HG02642 (cell line): ENCODE results near the gene TTN.
"Not testable (repeated sequence)": the region's sequence is repeated elsewhere in the genome, so short reads cannot be mapped to it uniquely, and the experiment has no call there.

ENCODE experiments used
- ATAC-seq: cut with Tn5 transposase; IDR thresholded peaks from one replicate; pipeline ENCODE4 v1.9.1; 2021; ENCODE audit warnings: mild to moderate bottlenecking; ENCODE audit not compliant: unreplicated experiment, poor library complexity

The TTN gene

DNA sequence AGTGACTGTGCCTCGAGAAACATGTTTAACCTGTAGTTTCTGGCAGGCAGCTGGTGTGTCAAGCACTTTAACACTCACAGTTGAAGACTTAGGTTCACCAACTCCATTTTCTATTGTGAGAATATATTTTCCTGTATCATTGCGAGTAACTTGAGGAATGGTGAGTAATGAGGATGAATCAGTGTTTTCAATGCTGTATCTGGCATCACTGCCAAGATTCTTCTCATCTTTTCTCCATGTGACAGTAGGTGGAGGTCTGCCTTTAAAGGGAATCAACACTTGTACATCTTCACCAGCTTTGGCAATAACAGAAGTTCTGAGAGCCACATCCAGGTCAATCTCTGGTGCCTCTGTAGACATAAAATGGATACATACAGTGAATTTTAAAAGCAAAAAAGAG is 254.2 kb downstream of the TTN start:
- no peak for ATAC-seq

DNA sequence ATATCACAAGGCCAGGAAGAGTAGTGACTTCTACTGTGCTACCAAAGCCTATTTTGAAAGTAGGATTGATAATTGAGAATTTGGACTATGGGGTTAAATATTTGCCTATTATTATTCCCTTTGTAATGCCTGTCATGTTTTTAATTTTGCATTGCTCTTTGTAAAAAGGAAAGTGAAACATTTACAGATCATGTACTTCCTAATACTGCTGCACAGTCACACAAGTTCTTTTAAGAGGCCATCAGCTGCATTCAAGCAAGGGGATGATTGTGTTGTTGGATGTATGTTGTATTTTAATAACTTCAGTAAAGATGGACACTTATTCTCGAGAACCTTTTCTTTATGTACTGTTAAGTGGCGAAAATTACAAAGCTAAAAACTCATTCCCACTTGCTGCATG is 256.9 kb downstream of the TTN start:
- ATAC-seq, result no peak

DNA sequence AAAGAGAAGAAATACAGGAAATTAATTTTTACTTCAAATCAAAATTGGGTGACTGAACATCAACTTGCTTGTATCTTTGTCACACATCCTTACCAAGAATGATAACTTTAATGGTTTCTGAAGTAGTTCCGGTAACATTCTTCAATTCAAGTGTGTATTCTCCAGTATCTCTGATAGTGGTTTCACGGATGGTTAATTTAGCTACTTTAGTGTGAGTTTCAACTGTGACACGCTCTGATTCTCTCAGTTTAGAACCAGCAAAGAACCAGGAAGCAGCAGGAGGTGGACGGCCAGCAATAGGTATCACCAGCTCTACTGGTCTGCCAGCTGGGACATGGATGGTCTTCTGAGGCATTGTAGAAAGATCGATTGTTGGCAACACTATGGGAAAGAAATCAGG is 264.7 kb downstream of the TTN start:
- ATAC-seq, result no peak

DNA sequence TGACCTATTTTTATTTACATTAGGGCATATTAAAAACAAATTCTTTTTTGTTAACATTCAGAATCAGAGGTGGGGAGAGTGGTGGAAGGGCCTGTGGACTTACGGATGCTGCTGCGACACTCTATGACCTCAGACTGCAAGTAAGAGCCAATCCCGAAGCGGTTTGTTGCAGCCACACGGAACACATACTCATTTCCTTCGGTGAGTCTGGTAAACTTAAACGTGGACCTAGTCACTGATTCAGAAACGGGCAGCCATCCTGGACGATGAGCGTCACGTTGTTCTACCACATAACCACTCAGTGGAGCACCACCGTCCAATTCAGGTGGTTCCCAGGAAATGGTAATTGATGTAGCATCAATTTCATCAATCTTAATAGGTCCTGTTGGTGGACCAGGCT is 265.1 kb downstream of the TTN start:
- ATAC-seq, result no peak

DNA sequence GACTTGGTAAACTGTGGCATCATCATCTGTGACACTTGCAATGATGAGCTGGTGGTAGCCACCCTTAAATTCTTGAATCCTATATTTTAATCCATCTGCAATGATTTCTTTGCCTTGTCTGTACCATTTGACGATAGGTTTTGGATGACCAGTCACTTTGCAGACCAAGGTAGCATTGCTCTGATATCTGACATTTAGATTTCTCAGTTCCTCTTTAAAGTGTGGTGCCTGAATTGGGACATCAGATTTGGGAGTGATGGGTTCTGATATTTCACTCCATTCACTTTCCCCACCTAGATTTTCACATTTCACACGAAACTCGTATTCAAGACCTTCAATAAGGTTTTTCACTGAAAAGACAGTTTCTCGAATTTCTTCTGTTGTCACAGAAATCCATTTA is 271.2 kb downstream of the TTN start:
- ATAC-seq, result no peak

DNA sequence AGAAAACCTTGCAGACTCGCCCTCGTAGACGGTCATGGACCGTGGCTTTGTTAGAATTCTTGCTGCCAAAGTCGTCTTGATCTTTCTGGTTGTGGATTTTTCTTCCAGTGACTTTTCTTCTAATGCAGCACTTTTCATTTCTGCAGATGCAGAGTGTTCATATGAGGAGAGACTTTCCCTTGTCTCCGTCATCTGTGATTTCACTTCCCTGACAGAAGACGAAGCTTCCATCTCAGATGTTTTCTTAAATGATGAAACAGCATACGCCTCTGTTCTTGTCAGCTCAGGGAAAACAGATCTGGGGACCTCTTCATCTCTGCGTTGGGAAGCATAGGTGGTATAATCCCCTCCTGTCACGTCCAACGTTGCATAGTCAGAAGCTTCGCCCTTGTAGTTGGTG is 276.1 kb downstream of the TTN start:
- no peak for ATAC-seq

DNA sequence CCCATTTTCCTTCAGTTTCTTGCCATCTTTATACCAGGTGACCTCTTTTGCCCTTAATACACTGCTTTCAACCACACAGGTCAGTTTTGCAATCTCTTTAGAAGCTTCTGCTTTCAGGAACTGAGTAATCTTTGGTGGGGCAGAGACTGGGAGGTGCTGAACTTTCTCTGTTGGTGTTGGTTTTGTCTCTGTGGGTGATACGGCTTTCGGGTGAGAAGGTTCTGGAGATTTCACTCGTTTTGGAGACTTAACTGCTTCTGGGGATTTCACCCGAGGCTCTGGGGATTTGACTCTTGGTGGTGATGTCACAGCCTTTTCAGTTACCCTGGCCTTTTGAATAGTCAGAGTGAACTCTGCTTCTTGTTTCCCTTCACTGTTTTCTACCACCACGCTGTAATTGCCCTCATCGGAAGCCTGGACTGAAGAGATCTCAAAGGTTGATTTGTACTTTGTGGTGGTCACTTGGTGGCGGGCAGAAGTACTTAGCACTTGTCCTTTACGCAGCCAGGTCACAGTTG is 276.5 kb downstream of the TTN start:
- peak; percentile 97 for ATAC-seq

DNA sequence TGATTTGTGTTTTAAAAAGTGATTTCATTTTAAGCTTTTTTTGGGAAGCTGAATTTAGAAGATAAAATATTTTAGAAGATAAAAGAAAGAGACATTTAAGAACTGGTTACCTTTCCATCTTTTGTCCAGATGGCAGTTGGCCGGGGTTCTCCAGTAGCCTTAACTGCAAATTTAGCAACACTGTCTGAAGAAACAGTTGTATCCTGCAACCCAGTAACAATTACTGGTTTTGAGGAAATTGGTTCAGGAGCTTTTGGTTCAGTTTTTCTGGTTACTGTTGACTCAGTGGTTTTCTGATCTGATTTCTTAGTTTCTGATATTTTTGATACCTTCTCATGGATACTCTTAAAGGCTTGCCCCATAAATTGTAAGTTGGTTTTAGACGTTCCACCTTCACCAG is 277.1 kb downstream of the TTN start:
- ATAC-seq, result no peak

DNA sequence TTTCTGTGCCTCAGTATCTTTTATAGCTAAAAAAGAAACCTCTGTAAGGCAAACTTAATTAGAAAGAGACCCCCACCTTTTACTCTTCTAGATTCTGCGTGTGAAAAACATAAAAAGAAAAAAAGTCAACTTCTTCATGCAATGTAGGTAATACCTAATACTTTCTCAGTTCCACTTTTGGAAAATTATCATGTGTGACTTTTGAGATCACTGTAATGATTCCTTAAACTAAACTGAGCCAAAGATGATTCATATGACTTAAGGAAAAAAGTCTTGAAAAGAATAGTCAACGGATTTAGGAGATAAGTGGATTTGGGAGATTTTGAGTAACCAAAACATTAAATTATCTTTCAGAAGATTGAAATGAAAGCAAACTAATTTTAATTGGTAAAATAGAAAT is 278.0 kb downstream of the TTN start:
- ATAC-seq, result no peak

DNA sequence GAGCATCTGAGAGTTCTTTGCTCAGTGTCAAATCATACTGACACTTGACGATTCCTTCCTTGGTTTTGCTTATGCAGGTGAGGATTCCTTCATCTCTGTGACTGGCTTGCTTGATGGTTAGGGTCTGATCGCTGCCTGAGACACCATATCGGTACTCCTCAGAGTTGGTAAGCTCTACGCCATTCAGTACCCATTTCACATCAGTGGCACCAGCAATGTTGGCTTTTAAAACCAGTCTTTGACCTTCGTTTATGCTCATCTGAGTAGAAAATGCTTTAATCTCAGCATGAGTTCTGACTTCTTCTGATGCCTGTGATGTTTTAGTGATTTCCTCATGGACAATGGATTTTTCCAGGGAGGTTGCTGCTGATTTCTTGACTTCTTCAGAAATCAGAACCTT is 278.6 kb downstream of the TTN start:
- ATAC-seq, result no peak

DNA sequence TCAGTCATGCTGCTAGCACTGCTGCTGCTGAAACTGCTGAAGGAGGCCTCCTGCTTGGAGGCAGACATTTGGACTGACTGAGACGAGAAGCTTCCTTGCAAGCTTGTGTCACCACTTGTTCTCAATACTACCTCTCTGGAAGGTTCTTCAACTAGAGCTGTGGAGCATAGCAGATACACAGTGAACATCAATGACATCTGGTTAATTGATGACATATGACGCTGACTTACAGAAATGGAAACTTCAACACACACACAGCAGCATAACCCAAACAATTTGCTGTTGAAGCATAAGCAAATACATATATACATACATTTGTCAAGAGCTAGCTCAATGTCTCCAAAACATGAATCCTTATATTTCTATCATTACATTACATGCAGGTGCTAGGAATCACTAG is 279.6 kb downstream of the TTN start:
- no peak for ATAC-seq

DNA sequence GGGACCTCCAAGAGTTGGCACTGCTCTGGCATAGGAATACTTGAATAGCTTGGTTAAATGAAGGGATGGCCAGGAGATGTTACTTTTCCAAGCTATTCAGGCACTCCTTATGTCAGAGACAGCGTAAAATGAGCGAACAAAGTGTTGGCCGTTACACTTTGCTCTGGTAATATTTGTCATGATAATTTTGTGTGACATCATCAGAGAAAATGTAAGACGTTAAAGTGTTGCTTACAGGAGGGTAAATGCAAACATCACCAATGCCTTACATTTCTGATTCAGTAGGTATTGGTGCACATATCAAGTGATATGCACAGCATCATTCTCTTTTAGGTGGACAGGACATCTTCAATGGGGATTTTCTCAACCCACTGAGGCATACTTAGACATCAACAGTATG is 281.0 kb downstream of the TTN start:
- ATAC-seq, result no peak

DNA sequence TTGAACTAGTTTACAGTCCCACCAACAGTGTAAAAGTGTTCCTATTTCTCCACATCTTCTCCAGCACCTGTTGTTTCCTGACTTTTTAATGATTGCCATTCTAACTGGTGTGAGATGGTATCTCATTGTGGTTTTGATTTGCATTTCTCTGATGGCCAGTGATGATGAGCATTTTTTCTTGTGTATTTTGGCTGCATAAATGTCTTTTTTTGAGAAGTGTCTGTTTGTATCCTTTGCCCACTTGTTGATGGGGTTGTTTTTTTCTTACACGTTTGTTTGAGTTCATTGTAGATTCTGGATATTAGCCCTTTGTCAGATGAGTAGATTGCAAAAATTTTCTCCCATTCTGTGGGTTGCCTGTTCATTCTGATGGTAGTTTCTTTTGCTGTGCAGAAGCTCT is 281.8 kb downstream of the TTN start:
- not testable (repeated sequence) for ATAC-seq

DNA sequence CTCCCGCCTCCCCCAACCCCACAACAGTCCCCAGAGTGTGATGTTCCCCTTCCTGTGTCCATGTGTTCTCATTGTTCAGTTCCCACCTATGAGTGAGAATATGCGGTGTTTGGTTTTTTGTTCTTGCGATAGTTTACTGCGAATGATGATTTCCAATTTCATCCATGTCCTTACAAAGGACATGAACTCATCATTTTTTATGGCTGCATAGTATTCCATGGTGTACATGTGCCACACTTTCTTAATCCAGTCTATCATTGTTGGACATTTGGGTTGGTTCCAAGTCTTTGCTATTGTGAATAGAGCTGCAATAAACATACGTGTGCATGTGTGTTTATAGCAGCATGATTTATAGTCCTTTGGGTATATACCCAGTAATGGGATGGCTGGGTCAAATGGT is 282.2 kb downstream of the TTN start:
- not testable (repeated sequence) for ATAC-seq

DNA sequence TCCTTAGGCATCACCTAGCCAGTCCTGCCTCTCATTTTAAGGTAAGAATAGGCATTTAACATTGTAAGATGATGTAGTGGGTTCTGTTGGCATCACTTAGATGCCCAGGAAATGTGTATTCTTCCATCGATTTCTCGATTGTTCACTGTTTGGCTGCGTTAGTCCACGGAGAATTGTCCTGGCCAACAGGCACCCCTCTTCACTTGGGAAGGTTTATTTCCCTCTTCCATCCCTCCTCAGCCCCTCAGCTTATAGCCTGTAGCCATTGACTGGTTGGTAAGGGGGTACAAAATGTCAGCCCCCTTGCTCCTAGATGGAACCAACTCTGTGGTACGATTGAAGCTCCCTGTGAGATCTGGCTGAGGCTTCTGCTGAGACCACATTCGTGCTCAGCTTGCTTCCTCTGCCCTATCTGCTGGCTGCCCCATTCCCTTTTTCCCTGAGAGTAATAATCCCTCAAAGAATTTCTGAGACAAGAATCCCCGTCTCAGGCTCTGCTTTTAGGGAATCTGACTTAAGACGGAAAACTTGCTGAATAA is 283.6 kb downstream of the TTN start:
- ATAC-seq, result peak; percentile 16

DNA sequence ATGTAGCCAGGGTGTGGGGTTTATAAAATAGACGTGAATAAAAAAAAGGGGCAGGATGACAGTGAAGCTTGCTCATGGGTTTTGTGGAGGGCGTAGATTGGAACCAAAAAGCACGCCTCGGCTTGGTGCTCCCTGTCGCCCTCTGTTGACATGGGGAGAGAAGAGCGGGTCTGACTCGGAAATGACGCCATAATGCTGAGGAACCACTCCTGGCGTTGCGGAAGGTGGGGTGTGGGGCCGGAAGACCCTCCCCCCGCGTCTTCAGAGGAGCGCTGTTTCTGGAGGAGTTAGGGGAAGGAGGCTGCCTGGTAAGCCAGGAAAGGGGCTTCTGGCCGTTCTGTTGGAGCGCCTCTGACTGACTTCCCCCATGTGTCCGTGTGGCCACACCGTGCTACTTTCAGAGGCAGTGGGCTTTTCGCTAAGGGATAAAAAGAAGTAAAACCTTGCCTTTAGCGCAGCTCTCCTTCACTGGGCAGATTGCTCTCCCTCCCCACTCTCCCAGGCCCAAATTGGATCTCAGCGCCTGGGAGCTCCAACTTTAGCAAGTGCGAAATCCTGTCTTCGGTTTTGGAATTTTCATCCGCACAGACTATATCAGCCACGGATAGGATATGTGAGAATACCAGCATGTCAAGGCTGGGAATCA is 284.1 kb downstream of the TTN start:
- ATAC-seq, result peak; percentile 96

DNA sequence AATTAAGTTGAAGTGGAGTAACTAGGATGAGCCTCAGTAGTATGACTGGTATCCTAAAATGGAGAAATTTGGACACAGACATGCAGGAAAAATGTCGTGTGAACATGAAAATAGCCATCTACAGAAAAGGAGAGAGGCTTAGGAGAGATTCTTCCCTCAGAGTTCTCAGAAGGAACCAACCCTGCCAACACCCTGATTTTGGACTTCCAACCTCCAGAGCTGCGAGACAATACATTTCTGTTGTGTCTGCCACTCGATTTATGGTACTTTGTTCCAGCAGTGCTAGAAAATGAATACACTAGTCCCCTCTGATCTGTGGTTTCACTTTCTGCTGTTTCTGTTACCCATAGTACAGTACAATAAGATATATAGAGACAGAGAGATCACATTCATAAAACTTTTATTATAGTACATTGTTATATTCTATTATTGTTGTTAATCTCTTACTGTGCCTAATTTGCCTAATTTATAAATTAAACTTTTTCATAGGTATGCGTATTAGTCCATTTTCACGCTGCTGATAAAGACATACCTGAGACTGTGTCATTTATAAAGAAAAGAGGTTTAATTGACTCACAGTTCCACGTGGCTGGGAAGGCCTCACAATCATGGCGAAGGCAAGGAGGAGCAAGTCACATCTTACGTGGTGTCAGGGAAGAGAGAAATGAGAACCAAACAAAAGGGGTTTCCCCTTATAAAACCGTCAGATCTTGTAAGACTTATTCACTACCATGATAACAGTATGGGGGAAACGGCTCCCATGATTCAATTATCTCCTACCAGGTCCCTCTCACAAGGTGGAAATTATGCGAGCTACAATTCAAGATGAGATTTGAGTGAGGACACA is 285.7 kb downstream of the TTN start:
- no peak for ATAC-seq

DNA sequence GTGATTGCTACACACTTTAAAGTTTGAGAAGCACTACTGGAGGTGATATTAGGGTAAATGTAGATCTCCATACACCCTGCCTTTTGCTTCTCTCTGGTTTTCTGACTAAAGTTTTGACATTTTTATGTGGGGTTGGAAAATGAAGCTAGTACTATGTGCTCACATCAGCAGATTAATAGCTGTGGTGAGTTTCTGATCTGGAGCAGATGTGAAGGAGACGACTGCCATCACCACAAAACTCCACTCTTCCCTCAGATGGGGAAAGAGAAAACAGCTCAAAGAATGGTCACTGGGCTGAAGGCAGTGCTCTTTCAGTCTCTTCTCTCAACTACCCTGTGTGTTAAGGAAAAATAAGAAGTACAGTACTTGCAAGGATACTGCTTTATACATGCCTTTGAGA is 289.7 kb downstream of the TTN start:
- no peak for ATAC-seq

DNA sequence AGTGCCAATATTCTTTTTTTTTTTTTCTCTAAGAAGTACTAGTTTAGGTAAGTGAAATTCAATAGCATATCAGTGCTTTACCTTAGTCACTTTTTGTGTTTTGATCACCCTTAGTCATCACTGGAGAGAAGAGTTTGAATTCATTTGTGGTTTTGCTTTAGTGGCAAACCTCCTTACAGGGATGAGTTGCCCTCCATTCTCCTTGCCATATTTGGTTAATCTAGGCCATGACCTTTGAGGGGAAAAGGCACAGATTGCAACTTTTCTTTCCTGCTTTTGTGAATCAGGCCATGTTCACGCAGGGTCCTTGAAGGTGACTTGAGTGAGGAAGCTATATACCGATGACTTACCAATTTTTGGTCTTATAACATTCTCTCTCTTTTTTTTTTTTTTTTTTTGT is 292.6 kb downstream of the TTN start:
- ATAC-seq, result no peak

DNA sequence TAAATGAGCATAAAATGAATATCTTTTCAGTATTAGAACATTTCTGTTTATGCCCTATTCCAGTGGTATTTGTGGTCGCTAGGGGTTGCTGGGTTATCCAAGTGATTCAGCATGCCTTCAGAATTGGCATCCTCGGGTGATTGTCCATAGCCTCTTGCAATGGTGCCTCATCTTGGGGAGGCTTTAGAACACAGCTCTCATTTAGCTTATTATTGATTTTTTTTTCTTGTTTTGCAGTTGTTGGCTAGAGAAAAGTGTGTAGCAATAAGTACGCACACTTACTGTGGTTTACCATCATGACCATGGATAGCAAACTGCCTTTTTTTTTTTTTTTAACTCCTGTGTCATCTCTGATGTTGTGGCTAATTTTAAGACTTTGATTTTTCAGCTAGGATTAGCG is 293.3 kb downstream of the TTN start:
- no peak for ATAC-seq

DNA sequence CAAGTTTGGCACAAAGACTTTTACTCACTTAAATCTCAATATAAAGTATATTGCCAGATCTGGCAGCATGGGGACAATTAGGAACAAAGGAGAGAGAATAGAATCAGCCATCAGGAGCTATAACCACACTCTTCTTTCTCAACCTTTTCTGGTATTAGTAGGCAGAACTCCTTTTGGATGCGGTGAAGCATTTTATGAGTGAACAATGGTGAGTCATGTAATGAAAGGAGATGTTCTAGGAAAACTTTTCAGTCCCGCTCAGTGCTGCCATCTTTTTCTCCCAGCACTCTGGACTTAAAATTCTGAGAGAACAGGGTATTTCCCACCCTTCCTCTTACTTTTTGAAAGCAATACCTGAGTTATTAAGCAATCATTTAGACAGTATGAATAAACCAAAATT is 294.7 kb downstream of the TTN start:
- ATAC-seq, result no peak

DNA sequence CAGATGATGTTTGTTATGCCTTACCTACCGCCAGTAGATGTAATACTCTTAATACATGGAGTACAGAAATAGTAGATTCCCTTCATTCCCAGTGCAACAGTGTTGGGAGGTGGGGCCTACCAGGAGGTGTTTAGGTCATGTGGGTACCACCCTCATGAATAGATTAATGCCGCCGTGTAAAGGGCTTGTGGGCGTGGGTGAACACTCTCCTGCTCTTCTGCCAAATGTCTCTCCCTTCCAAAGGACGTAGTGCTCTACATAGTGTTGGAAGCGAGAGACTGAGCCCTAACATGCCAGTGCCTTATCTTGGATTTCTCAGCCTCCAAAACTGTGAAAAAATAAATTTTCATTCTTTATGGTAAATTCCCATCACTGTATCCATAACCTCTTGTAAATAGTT is 296.8 kb downstream of the TTN start:
- no peak for ATAC-seq
